Measurements from ENCODE around the gene STARD13. TPM values are rescaled to one million over a fixed set of nuclear protein-coding genes. Genes with fewer than 3 reads are reported as not detected.
A peak's percentile ranks its signal among the peaks of the same experiment; 100 is the strongest.
"Not testable (repeated sequence)": the region's sequence is repeated elsewhere in the genome, so short reads cannot be mapped to it uniquely, and the experiment has no call there.

Gene STARD13
- total RNA-seq, 1 donor from 2014 or later, result 19.3 TPM

DNA sequence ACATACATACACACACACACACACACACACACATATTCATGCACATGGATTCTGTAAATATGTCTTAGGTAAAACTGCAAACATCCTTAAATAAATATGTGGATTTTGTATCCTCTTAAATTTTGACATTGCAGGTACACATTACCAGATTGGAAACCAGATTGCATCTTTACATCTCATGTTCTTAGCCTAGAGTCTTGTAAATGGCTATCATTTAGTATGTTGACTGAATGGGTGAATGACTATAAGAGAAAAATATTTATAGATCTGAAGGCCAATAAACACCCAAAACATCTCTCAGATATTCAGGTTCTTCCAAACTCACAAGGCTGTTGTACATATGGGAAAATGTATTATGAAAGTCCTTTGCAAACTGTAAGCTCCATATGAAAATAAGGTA, 104.3 kb downstream of the STARD13 start:
- DNase-seq (ENCODE audit: low read depth in 2 of 2), result no peak

DNA sequence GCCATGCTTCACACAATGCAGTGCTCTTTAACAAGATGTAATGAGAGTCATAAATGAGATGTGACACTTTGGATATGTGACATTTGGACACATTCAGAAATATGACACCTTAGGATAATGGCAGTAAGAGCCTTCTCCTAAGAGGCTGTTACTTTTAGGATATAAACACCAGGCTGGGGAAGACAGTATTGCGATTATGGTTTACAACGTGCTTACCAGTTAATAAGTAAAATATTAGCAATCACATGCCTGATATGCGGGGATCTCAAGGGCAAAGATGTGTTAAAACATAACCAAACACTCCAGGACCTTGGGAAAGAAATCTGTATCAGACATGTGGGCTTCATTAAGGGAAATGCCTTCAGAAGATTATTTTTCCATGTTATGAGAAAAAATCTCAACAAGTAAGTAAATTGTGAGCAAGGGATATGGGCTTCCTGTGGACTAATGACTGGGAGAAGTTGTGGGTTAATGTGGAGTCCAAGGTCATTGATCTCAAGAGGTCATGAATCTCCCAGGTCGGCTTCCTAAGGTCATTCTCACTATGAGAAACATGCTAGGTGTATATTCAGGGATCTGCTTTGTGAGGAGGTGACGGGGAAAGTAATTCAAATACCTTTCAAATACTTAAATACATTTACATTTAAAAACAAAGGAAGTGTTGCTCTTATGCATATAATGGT, 105.3 kb downstream of the STARD13 start:
- no peak for DNase-seq (ENCODE audit: low read depth in 2 of 2)

DNA sequence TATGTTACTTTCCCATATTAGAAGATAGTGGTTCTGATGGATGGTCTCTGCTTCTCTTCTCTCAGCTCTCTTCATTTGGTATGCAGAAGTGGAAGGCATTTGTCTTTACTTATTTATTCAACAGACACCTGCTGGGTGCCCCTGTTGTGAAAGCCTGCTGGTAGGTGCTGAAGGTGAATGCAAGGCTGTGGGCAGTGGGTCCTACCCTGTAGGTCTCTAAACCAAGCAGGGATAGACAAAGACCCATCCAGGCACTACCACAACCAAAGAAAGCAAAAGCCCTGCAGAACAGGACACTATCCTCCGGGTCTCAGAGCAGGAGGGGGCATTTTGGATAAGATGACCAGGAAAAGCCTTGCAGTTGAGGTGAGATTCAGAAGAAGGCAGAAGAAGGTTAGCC, 106.1 kb downstream of the STARD13 start:
- DNase-seq (ENCODE audit: low read depth in 2 of 2), result no peak

DNA sequence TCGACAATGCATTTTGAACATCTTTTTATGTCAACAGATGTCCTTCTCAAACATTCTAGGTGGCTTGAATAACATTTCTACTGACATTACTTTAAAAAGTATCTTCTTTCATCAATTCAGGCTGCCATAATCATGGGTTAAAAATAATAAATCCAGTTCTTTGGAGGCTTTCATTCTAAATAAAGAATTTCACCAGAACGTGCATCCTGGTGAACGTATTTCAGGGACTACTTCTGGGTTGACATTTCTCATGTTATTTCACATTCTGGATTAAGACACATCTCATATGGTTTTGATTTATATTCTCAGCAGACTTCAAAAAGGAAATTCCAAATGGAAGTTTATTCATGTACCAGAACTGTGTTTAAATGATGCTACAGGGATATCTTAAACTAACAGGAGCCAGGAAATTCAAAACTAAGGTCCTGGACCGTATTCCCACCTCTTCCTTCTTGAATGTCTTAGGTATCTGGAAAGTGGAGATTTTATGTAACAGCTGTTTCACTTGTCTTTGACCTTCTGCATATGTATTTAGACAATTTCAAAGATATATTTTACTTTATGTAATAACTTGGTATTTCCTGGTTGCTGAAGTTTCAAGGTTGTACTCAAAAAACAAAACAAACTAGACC, 107.2 kb downstream of the STARD13 start:
- no peak for DNase-seq (ENCODE audit: low read depth in 2 of 2)

DNA sequence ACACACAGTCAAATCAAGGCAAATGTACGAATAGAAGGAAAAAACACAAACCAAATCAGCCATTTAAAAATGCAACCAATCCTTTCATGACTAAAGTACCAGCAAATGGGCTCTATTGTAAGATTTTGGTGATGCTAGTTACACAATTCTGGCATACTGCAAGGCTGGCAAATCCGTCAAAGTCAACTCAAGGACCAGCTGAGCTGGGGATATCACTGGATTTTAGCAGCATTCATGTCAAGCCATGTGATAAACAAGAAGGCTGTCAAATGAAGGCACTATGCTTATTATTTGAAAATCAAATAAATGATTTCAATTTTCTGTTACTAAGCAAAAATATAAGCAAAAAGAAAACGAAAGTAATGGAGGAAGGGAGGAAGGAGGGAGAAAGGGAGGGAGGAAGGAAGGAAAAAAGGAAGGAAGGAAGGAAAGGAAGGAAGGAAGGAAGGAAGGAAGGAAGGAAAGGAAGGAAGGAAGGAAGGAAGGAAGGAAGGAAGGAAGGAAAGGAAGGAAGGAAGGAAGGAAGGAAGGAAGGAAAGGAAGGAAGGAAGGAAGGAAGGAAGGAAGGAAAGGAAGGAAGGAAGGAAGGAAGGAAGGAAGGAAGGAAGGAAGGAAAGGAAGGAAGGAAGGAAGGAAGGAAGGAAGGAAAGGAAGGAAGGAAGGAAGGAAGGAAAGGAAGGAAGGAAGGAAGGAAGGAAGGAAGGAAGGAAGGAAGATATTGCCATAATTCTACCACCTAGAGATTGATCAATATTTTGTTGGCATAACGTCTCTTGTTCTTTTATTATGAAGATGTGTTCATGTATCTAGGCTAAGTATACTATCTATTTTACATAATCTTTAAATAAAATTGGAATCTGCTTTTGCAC, 108.0 kb downstream of the STARD13 start:
- DNase-seq (ENCODE audit: low read depth in 2 of 2), result not testable (repeated sequence)

DNA sequence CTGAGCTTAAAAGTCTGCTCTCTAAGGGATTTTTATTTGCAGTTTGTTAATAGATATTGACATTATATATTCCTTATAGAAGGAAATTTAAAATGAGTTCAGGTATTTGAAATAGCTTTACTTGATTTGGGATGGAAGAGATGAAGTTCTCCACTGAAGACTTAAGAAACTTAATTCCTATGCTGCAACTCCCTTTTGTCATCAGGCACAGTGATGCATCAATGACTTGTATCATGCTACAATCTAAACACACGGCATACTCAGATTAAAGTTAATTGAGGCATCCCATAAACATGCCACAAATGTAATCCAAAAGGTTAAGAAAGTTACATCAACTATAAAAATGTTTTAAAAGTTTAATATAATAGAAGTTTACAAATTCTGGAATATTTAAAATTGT, 109.0 kb downstream of the STARD13 start:
- no peak for DNase-seq (ENCODE audit: low read depth in 2 of 2)

DNA sequence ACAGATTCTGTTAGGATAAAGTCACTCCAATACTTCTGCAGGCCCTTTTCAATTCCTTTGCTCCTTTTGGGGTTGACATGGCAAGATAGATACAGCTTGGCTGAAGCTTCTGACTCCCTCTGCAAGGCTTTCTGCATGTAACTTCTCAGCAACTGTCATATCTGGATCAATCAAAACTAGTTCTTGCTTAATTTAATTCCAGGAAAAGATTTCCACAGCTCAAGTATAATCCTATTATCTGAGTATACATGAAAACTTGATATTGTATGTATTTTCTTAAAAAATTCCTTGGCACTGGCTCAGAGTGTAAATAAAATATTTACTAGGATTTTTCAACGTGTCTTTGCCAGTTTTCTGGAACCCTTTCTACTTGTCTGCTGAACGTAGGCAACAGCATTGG, 109.6 kb downstream of the STARD13 start:
- DNase-seq (ENCODE audit: low read depth in 2 of 2), result no peak

DNA sequence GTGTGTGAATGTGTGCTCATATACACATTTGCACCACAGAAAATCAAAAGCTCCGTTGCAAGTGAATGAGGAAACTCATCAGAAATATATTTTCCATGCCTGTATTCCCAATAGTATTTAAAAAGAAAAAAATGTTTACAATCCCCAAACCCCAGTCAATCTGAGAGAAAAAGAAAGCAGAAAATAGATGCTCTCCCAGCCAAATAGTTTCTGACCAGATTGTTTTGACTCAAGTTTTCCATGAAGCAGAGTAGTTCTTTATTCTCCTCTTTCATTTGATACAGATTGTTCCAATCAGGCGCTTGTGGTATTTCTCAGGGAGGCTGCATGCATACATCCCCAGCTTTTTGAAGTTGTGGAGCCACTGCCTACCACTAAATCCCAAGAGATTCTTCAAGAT, 110.6 kb downstream of the STARD13 start:
- no peak for DNase-seq (ENCODE audit: low read depth in 2 of 2)

DNA sequence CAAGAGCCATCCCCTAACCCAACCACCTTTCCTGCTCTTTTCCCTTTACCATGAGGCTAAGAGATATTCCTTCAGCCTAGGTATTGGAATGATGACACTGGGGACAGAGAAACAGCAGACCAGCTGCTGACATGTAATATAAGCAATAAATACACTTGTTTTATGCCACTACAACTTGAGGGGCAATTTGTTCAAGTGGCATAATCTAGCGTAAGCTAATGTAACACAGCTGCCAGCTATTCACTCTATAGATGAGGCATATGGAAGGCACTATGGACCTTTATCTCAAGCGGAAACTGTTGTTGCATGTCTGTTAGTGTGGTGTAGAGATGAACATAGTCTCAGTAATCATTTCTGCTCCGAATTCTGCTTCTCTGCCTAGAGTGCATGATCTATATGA, 111.1 kb downstream of the STARD13 start:
- no peak for DNase-seq (ENCODE audit: low read depth in 2 of 2)

DNA sequence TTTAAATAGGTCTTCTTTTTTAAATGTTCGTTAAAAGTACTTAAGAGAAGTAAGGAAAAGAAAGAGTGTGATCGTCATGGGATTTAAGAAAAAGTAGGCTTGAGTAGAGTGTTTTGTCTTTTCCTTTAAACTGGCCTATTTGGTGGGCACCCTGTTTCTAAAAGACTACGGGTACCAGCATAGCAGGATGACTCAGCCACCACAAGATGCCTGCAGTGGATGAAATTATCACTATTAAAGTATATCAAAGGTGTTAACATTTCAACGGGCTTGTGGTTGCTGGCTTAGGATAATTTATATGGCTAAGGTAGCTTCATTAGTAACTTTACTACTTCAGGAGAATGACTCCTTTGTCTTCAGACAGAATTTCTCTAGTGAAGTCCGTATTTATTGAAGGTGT, 112.6 kb downstream of the STARD13 start:
- DNase-seq (ENCODE audit: low read depth in 2 of 2), result no peak

DNA sequence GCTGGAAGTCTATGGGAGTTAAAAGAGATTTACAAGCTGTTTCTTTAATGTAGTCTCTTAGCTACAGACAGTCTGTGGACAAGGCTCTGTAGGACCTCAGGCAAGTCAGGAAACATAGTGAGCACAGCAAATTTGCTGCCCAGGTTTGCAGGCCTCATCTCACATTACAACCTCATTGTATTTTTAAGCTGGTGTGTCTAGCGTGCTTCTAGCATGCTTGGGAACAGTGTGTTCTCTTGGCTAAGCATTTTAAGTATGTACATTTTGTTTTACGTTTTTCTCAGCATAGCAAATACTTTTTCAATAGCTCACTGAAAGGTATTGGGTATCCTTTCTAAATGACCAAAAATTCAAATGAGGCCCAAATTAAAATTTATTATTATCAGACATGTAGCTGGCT, 113.2 kb downstream of the STARD13 start:
- no peak for DNase-seq (ENCODE audit: low read depth in 2 of 2)

DNA sequence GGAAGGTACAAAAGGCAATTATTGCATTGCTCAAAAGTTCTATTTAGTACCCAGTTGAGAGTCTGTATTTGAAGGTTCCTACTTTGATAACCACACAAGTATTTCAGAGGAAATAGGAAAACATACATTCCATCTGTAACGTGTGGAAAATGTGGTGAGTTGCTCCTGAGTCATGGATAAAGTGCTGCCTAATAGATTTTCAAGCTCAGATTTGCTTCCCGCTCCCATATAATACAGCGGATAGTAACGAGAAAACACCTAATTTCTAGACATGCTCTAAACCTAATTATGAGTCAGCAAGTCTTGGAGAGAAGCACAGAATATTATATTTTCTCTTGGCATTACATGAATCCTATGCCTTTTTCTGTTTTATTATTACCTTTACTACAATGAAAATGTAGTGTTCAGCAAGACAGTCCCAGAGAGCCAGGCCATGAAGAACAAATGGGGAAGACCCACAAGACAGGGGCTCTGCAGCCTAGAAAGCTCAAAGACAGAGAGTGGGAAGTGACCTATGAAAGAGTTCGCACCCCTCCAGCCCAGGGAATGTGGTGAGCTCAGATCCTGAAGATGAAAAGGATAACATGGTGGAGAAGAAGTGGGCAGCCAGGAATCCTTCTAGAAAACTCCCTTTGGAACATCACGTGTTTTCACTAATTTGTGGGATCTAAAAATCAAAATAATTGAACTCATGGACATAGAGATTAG, 116.1 kb downstream of the STARD13 start:
- peak in 1 of 2 donors; percentile 68 for DNase-seq (ENCODE audit: low read depth in 2 of 2)

DNA sequence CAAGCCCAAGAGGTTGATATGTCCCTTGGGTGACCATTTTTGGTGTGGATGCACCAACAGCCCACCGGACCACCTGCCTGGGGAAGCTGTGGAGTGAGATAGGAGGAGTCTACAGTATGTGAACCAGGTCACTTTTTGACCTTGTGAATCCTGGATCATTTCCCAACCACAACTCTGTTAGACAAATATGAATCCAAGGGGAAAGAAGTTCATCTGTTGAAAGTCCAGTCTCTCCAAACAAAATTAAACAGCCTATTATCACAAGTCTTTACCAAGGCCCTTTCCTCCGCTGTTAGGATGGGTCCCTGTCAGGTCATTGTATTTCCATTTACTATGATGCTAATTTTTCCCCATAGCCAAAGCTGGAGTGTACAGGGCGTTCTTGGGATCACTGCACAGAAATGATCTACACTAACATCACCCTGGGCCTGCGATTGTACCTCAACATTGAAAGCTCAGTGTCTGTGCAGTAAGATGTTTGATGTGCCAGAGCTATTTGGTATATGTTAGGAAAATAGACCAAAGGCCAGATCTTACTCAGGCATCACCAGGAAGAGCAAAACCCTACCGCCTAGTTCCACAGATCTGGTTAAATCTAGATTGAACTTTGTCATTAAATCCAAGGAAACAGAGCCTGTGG, 117.1 kb downstream of the STARD13 start:
- DNase-seq (ENCODE audit: low read depth in 2 of 2), result no peak

DNA sequence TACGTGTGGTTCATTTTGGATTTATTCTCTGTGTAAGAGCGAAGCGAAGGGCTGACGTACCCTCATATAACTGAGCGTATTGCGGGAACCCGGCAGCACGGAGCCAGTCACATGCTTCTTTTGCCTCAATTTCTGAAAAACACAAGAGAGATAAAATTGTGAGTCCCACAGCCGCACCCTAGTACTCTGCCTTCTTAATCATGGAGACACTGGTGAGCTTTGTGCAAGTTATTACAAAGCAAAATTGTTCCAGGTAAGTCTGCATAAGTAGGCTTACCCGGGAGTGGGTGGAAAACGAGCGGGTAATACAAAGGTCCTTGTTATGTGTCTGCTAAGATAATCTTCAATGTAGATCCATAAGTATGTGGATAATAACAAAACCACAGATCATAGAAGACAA, 118.1 kb downstream of the STARD13 start:
- no peak for DNase-seq (ENCODE audit: low read depth in 2 of 2)

DNA sequence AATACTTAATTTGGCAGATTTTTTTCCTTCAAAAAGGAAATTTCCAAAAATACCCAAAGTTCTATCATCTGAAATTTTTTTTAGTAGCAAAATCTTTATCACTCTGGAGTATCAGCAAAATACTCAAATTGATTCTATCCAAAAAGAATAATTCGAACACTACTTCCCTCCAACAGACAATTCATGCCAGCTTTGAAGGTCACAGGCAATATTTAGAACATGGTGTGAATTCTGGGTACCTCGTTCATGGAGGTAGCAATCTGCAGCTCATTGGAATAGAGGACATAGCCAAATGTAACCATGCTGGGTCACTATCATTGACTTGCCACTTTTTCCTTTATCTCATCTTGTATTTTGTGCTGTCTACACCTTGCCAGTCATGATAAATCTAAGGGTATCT, 119.8 kb downstream of the STARD13 start:
- DNase-seq (ENCODE audit: low read depth in 2 of 2), result no peak

DNA sequence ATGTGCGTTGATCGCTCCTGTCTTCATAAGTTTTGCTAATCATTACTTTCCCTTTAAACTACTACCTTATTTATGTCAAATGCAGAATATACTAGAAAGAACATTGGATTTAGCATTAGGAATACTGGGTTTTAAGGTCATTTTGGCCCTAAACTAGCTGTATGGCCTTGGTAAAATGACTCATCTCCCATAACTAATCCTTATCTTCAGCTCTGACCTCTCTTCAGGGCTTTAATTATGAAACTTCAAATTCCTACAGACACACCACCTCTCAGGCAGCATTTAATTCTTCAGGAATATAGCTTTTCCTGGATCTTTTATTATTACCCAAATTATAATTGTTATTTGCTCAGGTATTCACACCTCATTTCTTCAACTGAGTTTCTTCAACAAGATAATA, 121.2 kb downstream of the STARD13 start:
- no peak for DNase-seq (ENCODE audit: low read depth in 2 of 2)

DNA sequence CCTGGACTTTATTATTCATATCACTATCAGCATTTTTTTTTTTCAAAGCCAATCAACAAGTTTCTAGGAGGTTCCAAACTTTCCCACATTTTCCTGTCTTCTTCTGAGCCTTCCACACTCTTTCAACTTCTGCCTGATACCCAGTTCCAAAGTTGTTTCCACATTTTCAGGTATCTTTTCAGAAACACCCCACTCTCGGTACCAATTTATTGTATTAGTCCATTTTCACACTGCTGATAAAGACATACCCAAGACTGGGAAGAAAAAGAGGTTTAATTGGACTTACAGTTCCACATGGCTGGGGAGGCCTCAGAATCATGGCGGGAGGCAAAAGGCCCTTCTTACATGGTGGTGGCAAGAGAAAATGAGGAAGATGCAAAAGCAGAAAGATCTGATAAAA, 122.8 kb downstream of the STARD13 start:
- DNase-seq (ENCODE audit: low read depth in 2 of 2), result not testable (repeated sequence)

DNA sequence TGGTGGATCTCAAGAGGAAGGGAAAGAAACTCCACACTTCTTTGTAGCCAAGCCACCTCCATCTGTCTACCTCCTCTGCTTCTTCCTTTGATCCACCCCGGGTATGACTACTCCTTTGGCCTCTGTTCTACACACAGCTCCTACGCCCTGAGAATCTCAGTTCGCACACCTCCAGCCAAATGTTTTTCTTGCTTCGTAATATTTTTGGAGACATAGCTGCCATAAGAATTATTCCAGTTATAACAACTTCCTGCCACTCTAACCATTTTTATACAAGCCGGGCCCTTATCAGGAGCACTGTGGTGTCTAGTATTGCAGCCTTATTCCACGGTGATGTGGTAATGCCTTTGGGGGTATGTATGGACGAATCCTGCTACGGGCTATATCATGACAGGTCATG, 126.7 kb downstream of the STARD13 start:
- DNase-seq (ENCODE audit: low read depth in 2 of 2), result no peak

DNA sequence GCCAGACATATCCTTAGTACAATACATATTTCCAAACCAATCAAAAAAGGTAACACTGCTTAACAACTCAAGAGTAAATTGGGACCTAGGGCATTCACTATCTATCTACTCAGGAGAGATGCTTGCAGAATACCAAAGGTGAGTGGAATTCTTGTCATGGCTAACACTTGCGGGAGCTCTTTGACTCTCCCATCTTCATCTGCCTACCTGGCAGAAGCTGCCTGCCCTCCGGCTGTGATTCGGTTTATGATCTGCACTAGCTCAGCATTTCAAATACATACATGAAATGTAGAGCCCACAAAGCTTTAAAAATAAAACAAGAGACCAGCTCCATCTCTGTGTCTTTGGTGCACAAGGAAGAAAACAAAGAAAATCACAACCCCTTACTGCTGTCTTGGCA, 127.3 kb downstream of the STARD13 start:
- no peak for DNase-seq (ENCODE audit: low read depth in 2 of 2)

DNA sequence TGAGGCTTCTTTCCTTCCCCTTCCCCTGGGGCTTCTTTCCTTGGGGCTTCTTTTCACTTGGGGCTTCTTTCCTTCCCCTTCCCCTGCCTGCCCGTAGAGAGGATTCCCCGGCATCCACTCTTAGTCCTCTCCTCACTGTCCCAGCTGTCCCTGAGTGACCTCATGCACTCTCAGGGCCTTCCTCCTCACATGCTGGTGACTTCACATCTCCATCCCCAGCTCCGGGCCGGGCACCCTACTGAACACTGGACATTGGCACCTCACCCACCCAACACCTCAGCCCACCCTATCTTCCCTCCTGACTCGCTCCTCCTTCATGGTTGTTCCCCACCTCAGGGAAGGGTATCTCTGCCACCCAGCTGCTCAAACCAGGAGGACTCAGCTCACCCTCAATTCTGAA, 130.6 kb downstream of the STARD13 start:
- DNase-seq (ENCODE audit: low read depth in 2 of 2), result no peak

Measured in dermis microvascular lymphatic vessel endothelial cell (primary cell).